Suprapubic skin (tissue), 4 donors: Measurements from ENCODE around the gene NUDT3. TPM values are rescaled to one million over a fixed set of nuclear protein-coding genes. Genes with fewer than 3 reads are reported as not detected.
A peak's percentile ranks its signal among the peaks of the same experiment; 100 is the strongest.

Experiments used
- DNase-seq, 2 donors: peaks; one replicate each; pipeline ENCODE4 v3.0.0-alpha.2; 2019; ENCODE audit warnings: low spot score in 2 of 2
- H3K27ac ChIP-seq: fragments of 200-600 bp; sonication (generic); one replicate; pipeline ENCODE4 v1.5.1; 2019
- H3K27me3 ChIP-seq: fragments of 200-600 bp; sonication (generic); one replicate; pipeline ENCODE4 v1.5.1; 2019
- H3K36me3 ChIP-seq: fragments of 200-600 bp; sonication (generic); one replicate; pipeline ENCODE4 v1.5.1; 2019
- H3K4me1 ChIP-seq: fragments of 200-600 bp; sonication (generic); one replicate; pipeline ENCODE4 v1.5.1; 2019
- H3K4me3 ChIP-seq: fragments of 200-600 bp; sonication (generic); one replicate; pipeline ENCODE4 v1.5.1; 2019; ENCODE audit warnings: mild to moderate bottlenecking
- H3K9me3 ChIP-seq: fragments of 200-600 bp; sonication (generic); one replicate; pipeline ENCODE4 v1.5.1; 2019
- CTCF ChIP-seq, 2 donors: fragments of 200-600 bp in 1 of 2; fragments of 450-650 bp in 1 of 2; sonication (generic) in 1 of 2; IDR thresholded peaks; one replicate each; pipeline ENCODE4 v1.5.1; 2016 to 2019; ENCODE audit warnings: antibody characterized with exemption in 2 of 2, mild to moderate bottlenecking in 1 of 2, moderate library complexity in 1 of 2
- EP300 ChIP-seq: sonication (generic); formaldehyde crosslinking; IDR thresholded peaks from one replicate; pipeline ENCODE4 v1.6.1; 2017; ENCODE audit warnings: antibody characterized with exemption
- POLR2A ChIP-seq, 2 donors: fragments of 450-650 bp; IDR thresholded peaks; one replicate each; pipeline ENCODE4 v1.6.1; 2017; ENCODE audit warnings: antibody characterized with exemption in 2 of 2, mild to moderate bottlenecking in 2 of 2, moderate library complexity in 2 of 2
- POLR2AphosphoS5 ChIP-seq, 3 donors: sonication (generic); formaldehyde crosslinking; IDR thresholded peaks; one replicate each; pipeline ENCODE4 v1.6.1; 2017; ENCODE audit warnings: antibody characterized with exemption in 3 of 3
- WGBS: methylation state at CpG from one replicate; pipeline ENCODE4 v1.1.5; 2018; 5-methylcytosine and 5-hydroxymethylcytosine counted together
- total RNA-seq, 4 donors: library from RNA; depleted of rRNA; stranded (reverse); fragments of >200 nt; gene quantifications; one replicate each; pipeline ENCODE4 v1.1.0, GENCODE V29; 2016

The NUDT3 gene
- total RNA-seq, 4 donors from 2014 or later, result 23.2 to 34.6 (median 28.0) TPM

DNA sequence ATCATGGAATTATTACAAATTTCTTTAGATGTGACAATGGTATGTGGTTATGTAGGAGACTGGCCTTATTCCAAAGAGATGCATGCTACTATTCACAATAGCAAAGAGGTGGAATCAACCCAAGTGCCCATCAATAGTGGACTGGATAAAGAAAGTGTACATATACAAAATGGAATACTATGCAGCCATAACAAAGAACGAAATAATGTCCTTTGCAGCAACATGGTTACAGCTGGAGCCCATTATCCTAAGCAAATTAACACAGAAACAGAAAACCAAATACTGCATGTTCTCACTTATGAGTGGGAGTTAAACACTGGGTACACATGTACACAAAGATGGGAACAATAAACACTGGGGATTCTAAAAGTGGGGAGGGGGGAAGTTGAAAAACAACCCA, 69.7 kb downstream of the NUDT3 start:
- 97% methylated on average over 1 of the region's 1 CpG for WGBS
- Histone ChIP-seq H3K4me3 (no peak overlapping the region), H3K27ac (no peak overlapping the region), H3K27me3 (no peaks in the 10 kb centered on the region), H3K4me1 (peaks cover 35% of the 10 kb centered on the region), H3K36me3 (no peaks in the 10 kb centered on the region), H3K9me3 (no peaks in the 10 kb centered on the region)
- TF ChIP-seq POLR2AphosphoS5 (IDR thresholded peaks at IDR 0.05), result no peak
- no peak for TF ChIP-seq CTCF (IDR thresholded peaks at IDR 0.05)
- TF ChIP-seq POLR2A (IDR thresholded peaks at IDR 0.05), result no peak
- no peak for TF ChIP-seq EP300
- no peak for DNase-seq

- 84% methylated on average over 5 of the region's 5 CpGs for WGBS
- H3K27ac ChIP-seq, result no peak overlapping the region
- H3K4me3 ChIP-seq, result no peak overlapping the region
- H3K36me3 ChIP-seq, result no peaks in the 10 kb centered on the region
- TF ChIP-seq POLR2A (IDR thresholded peaks at IDR 0.05) (no peak), CTCF (IDR thresholded peaks at IDR 0.05) (no peak), POLR2AphosphoS5 (IDR thresholded peaks at IDR 0.05) (no peak), EP300 (no peak)
- DNase-seq, result no peak
- H3K9me3 ChIP-seq, result no peaks in the 10 kb centered on the region
- peaks cover 37% of the 10 kb centered on the region for H3K4me1 ChIP-seq
- no peaks in the 10 kb centered on the region for H3K27me3 ChIP-seq
Observed at GRCh38 chr6:34321821-34322220, 70.6 kb downstream of the NUDT3 start.

DNA sequence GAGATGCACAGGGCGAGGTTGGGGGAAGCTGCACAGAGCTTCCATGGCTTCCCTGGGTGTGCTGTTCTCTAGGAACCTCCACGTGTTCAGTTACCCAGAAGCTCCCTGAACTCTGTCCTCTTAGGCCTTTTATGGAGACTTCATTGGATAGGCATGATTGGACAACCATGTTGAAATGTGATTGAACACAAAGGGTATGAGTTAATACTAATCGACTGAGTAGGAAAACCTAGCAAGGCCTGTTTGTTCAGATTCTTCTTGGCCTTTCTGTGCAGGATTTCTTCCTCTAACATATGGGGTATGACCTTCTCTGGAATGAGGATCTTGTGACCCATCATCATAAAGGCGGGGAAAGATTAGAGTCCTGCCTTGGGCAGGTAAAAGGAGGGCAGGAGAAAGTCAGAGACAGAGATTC, 73.0 kb downstream of the NUDT3 start:
- no peak for TF ChIP-seq POLR2A (IDR thresholded peaks at IDR 0.05)
- no peak for TF ChIP-seq EP300
- TF ChIP-seq CTCF (IDR thresholded peaks at IDR 0.05), result no peak
- no peak for TF ChIP-seq POLR2AphosphoS5 (IDR thresholded peaks at IDR 0.05)
- peak overlapping the region; percentile 16 for H3K27ac ChIP-seq
- H3K27me3 ChIP-seq, result no peaks in the 10 kb centered on the region
- H3K36me3 ChIP-seq, result no peaks in the 10 kb centered on the region
- no peaks in the 10 kb centered on the region for H3K9me3 ChIP-seq
- DNase-seq, result no peak
- WGBS, result 66% methylated on average over 4 of the region's 4 CpGs
- no peak overlapping the region for H3K4me3 ChIP-seq
- H3K4me1 ChIP-seq, result peaks cover 33% of the 10 kb centered on the region

DNA sequence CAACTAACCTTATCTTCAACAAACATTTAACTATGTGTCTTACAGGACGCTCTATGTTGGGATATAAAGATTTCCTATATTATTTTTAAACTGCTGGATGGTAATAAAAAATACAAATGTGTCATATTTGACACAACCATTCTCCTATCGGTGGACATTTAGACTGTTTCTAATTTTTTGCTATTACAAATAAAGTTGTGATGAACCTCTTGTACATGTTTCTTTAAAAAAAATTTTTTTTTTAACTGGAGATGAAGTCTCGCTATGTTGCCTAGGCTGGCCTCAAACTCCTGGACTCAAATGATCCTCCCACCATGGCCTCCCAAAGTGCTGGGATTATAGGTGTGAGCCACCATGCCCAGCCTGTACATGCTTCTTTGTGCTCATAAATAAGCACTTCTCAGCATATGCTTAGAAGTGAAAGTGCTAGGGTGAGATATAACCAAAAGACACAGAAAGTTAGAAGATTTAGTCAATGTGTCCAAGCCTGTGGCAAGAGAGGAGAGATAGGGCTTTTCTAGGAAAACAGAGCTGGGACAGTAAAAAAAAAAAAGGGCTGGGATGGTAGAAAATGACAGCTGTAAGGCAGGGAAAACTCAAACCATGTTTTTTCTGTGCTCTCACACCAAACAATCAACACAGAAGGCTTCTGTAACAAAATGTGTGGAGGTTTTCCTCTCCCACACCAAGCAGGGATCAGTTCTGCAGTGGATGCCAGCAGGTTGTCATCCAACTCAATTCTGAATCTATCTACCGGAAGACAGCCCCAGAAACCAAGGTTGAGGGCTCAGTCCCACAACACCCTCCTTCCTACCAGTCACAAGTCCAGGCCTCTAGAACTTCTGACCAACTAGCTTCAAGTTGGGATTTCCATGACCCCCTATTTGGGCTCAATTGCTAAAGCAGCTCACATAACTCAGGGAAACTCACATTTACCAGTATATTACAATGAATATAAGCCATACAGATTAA, 73.7 kb downstream of the NUDT3 start:
- 76% methylated on average over 4 of the region's 4 CpGs for WGBS
- H3K4me1 ChIP-seq, result peaks cover 31% of the 10 kb centered on the region
- H3K9me3 ChIP-seq, result no peaks in the 10 kb centered on the region
- no peak for DNase-seq
- no peak for TF ChIP-seq POLR2AphosphoS5 (IDR thresholded peaks at IDR 0.05)
- TF ChIP-seq EP300, result no peak
- TF ChIP-seq CTCF (IDR thresholded peaks at IDR 0.05), result no peak
- TF ChIP-seq POLR2A (IDR thresholded peaks at IDR 0.05), result no peak
- H3K27ac ChIP-seq, result peak overlapping the region; percentile 16
- H3K4me3 ChIP-seq, result no peak overlapping the region
- no peaks in the 10 kb centered on the region for H3K36me3 ChIP-seq
- H3K27me3 ChIP-seq, result no peaks in the 10 kb centered on the region

GRCh38 chr6:34317882-34318498, 74.5 kb downstream of the NUDT3 start:
- no peak for DNase-seq

More at GRCh38 chr6:34317882-34318498, 74.5 kb downstream of the NUDT3 start:
- WGBS, result 41% methylated on average over 3 of the region's 3 CpGs
- TF ChIP-seq CTCF (IDR thresholded peaks at IDR 0.05), result no peak
- no peak for TF ChIP-seq EP300
- TF ChIP-seq POLR2A (IDR thresholded peaks at IDR 0.05), result no peak
- no peak for TF ChIP-seq POLR2AphosphoS5 (IDR thresholded peaks at IDR 0.05)
- no peaks in the 10 kb centered on the region for H3K36me3 ChIP-seq
- H3K9me3 ChIP-seq, result no peaks in the 10 kb centered on the region
- H3K27ac ChIP-seq, result no peak overlapping the region
- no peaks in the 10 kb centered on the region for H3K27me3 ChIP-seq
- no peak overlapping the region for H3K4me3 ChIP-seq
- H3K4me1 ChIP-seq, result peaks cover 31% of the 10 kb centered on the region
